Skeletal muscle tissue (tissue), 4 donors: ENCODE measurements around the gene U2AF2. TPM values are rescaled to one million over a fixed set of nuclear protein-coding genes. Genes with fewer than 3 reads are reported as not detected.
"Not testable (repeated sequence)": the region's sequence is repeated elsewhere in the genome, so short reads cannot be mapped to it uniquely, and the experiment has no call there.

Source experiments
- H3K27ac ChIP-seq: one replicate; pipeline ENCODE4 v1.7.0; 2013; ENCODE audit warnings: mild to moderate bottlenecking, low read depth, low read length, inconsistent platforms
- H3K27me3 ChIP-seq, 3 donors: one replicate each; pipeline ENCODE4 v1.7.0; 2013; ENCODE audit warnings: low read length in 3 of 3; ENCODE audit not compliant: control insufficient read depth in 3 of 3, insufficient read depth in 3 of 3
- H3K36me3 ChIP-seq, 3 donors: one replicate each; pipeline ENCODE4 v1.7.0; 2013; ENCODE audit warnings: low read length in 3 of 3; ENCODE audit not compliant: control insufficient read depth in 3 of 3, insufficient read depth in 3 of 3
- H3K4me1 ChIP-seq, 3 donors: one replicate each; pipeline ENCODE4 v1.7.0; 2013; ENCODE audit warnings: low read length in 3 of 3, mild to moderate bottlenecking in 3 of 3; ENCODE audit not compliant: control insufficient read depth in 3 of 3, insufficient read depth in 3 of 3
- H3K4me3 ChIP-seq, 3 donors: one replicate each; pipeline ENCODE4 v1.7.0; 2013; ENCODE audit warnings: low read length in 3 of 3
- H3K9ac ChIP-seq, 3 donors: one replicate each; pipeline ENCODE4 v1.7.0; 2013; ENCODE audit warnings: low read length in 3 of 3, mild to moderate bottlenecking in 3 of 3, moderate library complexity in 2 of 3, low read depth in 1 of 3
- H3K9me3 ChIP-seq, 3 donors: one replicate each; pipeline ENCODE4 v1.7.0; 2013; ENCODE audit warnings: low read length in 3 of 3; ENCODE audit not compliant: control insufficient read depth in 3 of 3
- total RNA-seq: library from RNA; depleted of rRNA; stranded (reverse); fragments of >200 nt; gene quantifications from one replicate; pipeline ENCODE4 v1.2.3, GENCODE V29; 2014
- donor health status: Osteomylitis.

The U2AF2 gene
- total RNA-seq, 1 donor from 2014 or later, result 52.2 TPM

- no peaks in the 10 kb centered on the region for H3K27me3 ChIP-seq
- H3K4me3 ChIP-seq, result no peak overlapping the region
- H3K36me3 ChIP-seq, result peaks cover 9 to 14% (median 10%) of the 10 kb centered on the region in 3 donors
Observed at GRCh38 chr19:55702131-55702627, 47.3 kb downstream of the U2AF2 start.

GRCh38 chr19:55703790-55704215 lies 49.0 kb downstream of the U2AF2 start:
- Histone ChIP-seq H3K4me1 (peaks cover 0 to 3% (median 0%) of the 10 kb centered on the region in 3 donors), H3K27me3 (peaks cover 0 to 3% (median 0%) of the 10 kb centered on the region in 3 donors), H3K27ac (no peak overlapping the region), H3K4me3 (no peak overlapping the region), H3K9ac (no peak overlapping the region), H3K36me3 (peaks cover 5 to 14% (median 7%) of the 10 kb centered on the region in 3 donors), H3K9me3 (no peaks in the 10 kb centered on the region)

More at GRCh38 chr19:55702131-55702627, 47.3 kb downstream of the U2AF2 start:
- Histone ChIP-seq H3K27ac (no peak overlapping the region), H3K9me3 (no peaks in the 10 kb centered on the region), H3K4me1 (peaks cover 0 to 3% (median 0%) of the 10 kb centered on the region in 3 donors), H3K9ac (no peak overlapping the region)

- Histone ChIP-seq H3K27me3 (peaks cover 0 to 3% (median 0%) of the 10 kb centered on the region in 3 donors), H3K27ac (no peak overlapping the region), H3K9me3 (no peaks in the 10 kb centered on the region), H3K4me3 (no peak overlapping the region), H3K9ac (no peak overlapping the region), H3K4me1 (peaks cover 0 to 3% (median 0%) of the 10 kb centered on the region in 3 donors), H3K36me3 (peaks cover 4 to 7% (median 5%) of the 10 kb centered on the region in 3 donors)
Observed at GRCh38 chr19:55704494-55705245, 49.8 kb downstream of the U2AF2 start.

- Histone ChIP-seq H3K36me3 (peaks cover 0 to 4% (median under 1%) of the 10 kb centered on the region in 3 donors), H3K9ac (no peak overlapping the region), H3K27ac (no peak overlapping the region), H3K4me1 (peaks cover 0 to 3% (median 0%) of the 10 kb centered on the region in 3 donors), H3K4me3 (no peak overlapping the region), H3K9me3 (no peaks in the 10 kb centered on the region), H3K27me3 (peaks cover 0 to 3% (median 0%) of the 10 kb centered on the region in 3 donors)
Observed at GRCh38 chr19:55705972-55706371, 51.1 kb downstream of the U2AF2 start.

- H3K4me1 ChIP-seq, result no peaks in the 10 kb centered on the region
- peaks cover 7 to 24% (median 23%) of the 10 kb centered on the region in 3 donors for H3K27me3 ChIP-seq
- no peak overlapping the region for H3K27ac ChIP-seq
- H3K36me3 ChIP-seq, result no peaks in the 10 kb centered on the region
- no peak overlapping the region for H3K9ac ChIP-seq
- no peak overlapping the region for H3K4me3 ChIP-seq
- no peaks in the 10 kb centered on the region for H3K9me3 ChIP-seq
Observed at GRCh38 chr19:55711719-55712118, 56.9 kb downstream of the U2AF2 start.

- Histone ChIP-seq H3K9ac (no peak overlapping the region), H3K9me3 (no peaks in the 10 kb centered on the region), H3K27ac (no peak overlapping the region), H3K36me3 (no peaks in the 10 kb centered on the region), H3K27me3 (peaks cover 8 to 25% (median 25%) of the 10 kb centered on the region in 3 donors), H3K4me1 (no peaks in the 10 kb centered on the region), H3K4me3 (no peak overlapping the region)
Observed at GRCh38 chr19:55712804-55713631, 58.2 kb downstream of the U2AF2 start.

GRCh38 chr19:55716531-55716930 lies 61.7 kb downstream of the U2AF2 start:
- H3K9ac ChIP-seq, result no peak overlapping the region
- H3K27ac ChIP-seq, result no peak overlapping the region
- no peaks in the 10 kb centered on the region for H3K36me3 ChIP-seq
- H3K4me3 ChIP-seq, result no peak overlapping the region
- peaks cover 0 to 10% (median 3%) of the 10 kb centered on the region in 3 donors for H3K9me3 ChIP-seq
- peaks cover 15 to 28% (median 24%) of the 10 kb centered on the region in 3 donors for H3K27me3 ChIP-seq
- H3K4me1 ChIP-seq, result no peaks in the 10 kb centered on the region

- no peaks in the 10 kb centered on the region for H3K36me3 ChIP-seq
- no peak overlapping the region for H3K9ac ChIP-seq
- peaks cover 0 to 10% (median 3%) of the 10 kb centered on the region in 3 donors for H3K9me3 ChIP-seq
- peaks cover 15 to 24% (median 18%) of the 10 kb centered on the region in 3 donors for H3K27me3 ChIP-seq
- no peaks in the 10 kb centered on the region for H3K4me1 ChIP-seq
- no peak overlapping the region for H3K27ac ChIP-seq
- H3K4me3 ChIP-seq, result no peak overlapping the region
Observed at GRCh38 chr19:55717251-55717650, 62.4 kb downstream of the U2AF2 start.

- not testable (repeated sequence) for H3K27ac ChIP-seq, H3K9me3 ChIP-seq, H3K9ac ChIP-seq, H3K4me3 ChIP-seq, H3K36me3 ChIP-seq, H3K4me1 ChIP-seq
- peaks cover 15 to 22% (median 18%) of the 10 kb centered on the region in 3 donors for H3K27me3 ChIP-seq
Observed at GRCh38 chr19:55717879-55718711, 63.3 kb downstream of the U2AF2 start.
